MG63 (cell line): Measurements from ENCODE around the gene HUS1B. TPM values are rescaled to one million over a fixed set of nuclear protein-coding genes. Genes with fewer than 3 reads are reported as not detected.
"Not testable (repeated sequence)": the region's sequence is repeated elsewhere in the genome, so short reads cannot be mapped to it uniquely, and the experiment has no call there.

ENCODE experiments used
- DNase-seq: peaks from one replicate; pipeline ENCODE4 v3.0.0-alpha.2; 2020
- H3K27me3 ChIP-seq: fragments of 250-450 bp; sonication (Bioruptor Pico); 2 replicates; pipeline ENCODE4 v1.5.1; 2020; ENCODE audit warnings: mild to moderate bottlenecking, moderate library complexity
- H3K36me3 ChIP-seq: fragments of 250-450 bp; sonication (Bioruptor Pico); 2 replicates; pipeline ENCODE4 v1.5.1; 2020; ENCODE audit warnings: mild to moderate bottlenecking, moderate library complexity
- H3K4me3 ChIP-seq: fragments of 250-450 bp; sonication (Bioruptor Pico); 2 replicates; pipeline ENCODE4 v1.5.1; 2020; ENCODE audit warnings: mild to moderate bottlenecking, moderate library complexity
- H3K9me3 ChIP-seq: fragments of 250-450 bp; sonication (Bioruptor Pico); 2 replicates; pipeline ENCODE4 v1.5.1; 2020; ENCODE audit warnings: mild to moderate bottlenecking, moderate library complexity
- total RNA-seq: library from RNA; depleted of rRNA; stranded (reverse); fragments of >200 nt; shearing (Covaris generic); gene quantifications from 2 replicates; pipeline ENCODE4 v1.2.3, GENCODE V29; 2014; ENCODE audit warnings: low replicate concordance

The HUS1B gene
- total RNA-seq, 1 experiment from 2014 or later, result not detected

GRCh38 chr6:684831-685636, 28.1 kb upstream of the HUS1B start:
- no peaks in the 10 kb centered on the region for H3K27me3 ChIP-seq
- no peak for DNase-seq
- no peaks in the 10 kb centered on the region for H3K36me3 ChIP-seq
- no peak overlapping the region for H3K4me3 ChIP-seq
- H3K9me3 ChIP-seq, result no peaks in the 10 kb centered on the region

DNA sequence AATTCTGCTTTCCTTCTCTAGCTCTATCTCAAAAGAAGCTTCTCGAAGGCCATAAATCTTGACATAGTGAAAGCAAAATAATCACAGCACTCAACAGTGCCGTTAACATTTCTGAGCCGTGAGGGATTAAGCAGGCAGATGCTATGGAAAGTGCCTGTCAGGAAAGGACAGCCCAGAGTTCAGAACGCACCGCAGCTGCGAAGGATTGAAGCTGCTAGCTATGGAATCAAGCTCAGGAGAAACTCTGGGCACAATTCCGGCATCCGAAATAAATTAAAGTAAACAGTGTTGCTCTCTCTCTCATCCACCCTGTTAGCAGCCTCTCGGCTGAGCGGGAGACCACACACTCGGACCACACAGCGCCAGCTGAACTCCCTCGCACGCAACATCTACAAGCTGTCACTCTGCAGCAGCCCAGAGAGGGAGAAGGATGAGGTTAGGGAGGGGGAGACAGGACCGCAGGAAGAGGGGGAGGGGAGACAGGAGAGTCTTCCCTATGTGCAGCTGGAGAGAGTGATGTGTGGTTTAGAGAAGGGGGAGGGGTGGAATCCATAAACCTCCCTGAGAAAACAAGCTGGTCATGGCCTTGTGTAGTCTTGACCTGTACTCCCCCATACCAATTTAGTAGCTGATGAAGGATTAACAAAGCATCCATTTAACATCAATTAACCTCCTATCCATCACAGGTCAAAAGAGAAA, 27.0 kb upstream of the HUS1B start:
- peak; percentile 76 for DNase-seq
- no peaks in the 10 kb centered on the region for H3K27me3 ChIP-seq
- peak overlapping the region; percentile 32 for H3K4me3 ChIP-seq
- H3K36me3 ChIP-seq, result no peaks in the 10 kb centered on the region
- no peaks in the 10 kb centered on the region for H3K9me3 ChIP-seq

GRCh38 chr6:680666-681340, 23.9 kb upstream of the HUS1B start:
- DNase-seq, result peak; percentile 12
- Histone ChIP-seq H3K9me3 (no peaks in the 10 kb centered on the region), H3K36me3 (no peaks in the 10 kb centered on the region), H3K27me3 (no peaks in the 10 kb centered on the region), H3K4me3 (no peak overlapping the region)

GRCh38 chr6:680251-680650, 23.4 kb upstream of the HUS1B start:
- no peak for DNase-seq
- H3K36me3 ChIP-seq, result no peaks in the 10 kb centered on the region
- no peaks in the 10 kb centered on the region for H3K9me3 ChIP-seq
- no peaks in the 10 kb centered on the region for H3K27me3 ChIP-seq
- no peak overlapping the region for H3K4me3 ChIP-seq

DNA sequence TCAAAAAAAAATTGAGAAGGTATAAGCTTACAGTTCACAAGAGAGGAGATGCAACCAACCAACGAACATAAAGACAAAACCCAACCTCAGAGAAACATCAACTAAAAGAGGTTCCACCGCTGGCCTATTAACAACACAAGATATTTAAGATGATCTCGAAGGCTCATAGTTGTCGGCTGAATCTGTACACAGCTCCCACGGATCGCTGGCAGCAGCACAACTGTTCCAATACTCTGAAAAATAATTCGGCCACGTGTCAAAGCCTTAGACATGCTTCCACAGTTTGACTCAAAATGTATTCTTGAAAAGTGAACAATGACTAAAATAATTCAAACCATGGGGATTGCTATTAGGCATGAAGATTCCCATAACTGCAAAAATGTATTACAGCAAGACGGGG, 22.4 kb upstream of the HUS1B start:
- Histone ChIP-seq H3K4me3 (no peak overlapping the region), H3K9me3 (no peaks in the 10 kb centered on the region), H3K27me3 (no peaks in the 10 kb centered on the region), H3K36me3 (no peaks in the 10 kb centered on the region)
- peak; percentile 7 for DNase-seq

DNA sequence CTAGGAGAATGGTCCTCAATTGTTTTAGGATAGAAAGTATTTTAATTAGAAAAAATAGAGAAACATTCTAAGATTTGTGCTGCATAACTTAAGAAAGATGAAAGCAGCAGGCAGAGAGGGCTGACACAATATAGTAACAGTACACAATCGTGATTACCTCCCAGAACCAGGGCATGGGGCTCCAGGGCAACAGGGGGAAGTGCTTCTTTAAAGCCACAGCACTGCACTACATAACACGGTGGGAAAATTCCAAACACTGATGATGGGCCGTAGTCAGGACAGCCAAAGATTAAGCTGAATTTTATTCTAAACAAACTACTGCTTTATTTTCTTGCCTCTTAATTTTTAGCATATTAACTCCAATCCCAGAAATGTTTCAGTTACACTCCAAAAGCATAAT, 21.6 kb upstream of the HUS1B start:
- Histone ChIP-seq H3K9me3 (no peaks in the 10 kb centered on the region), H3K36me3 (no peaks in the 10 kb centered on the region), H3K4me3 (no peak overlapping the region), H3K27me3 (no peaks in the 10 kb centered on the region)
- no peak for DNase-seq

GRCh38 chr6:677919-678318, 21.0 kb upstream of the HUS1B start:
- H3K36me3 ChIP-seq, result no peaks in the 10 kb centered on the region
- no peak overlapping the region for H3K4me3 ChIP-seq
- no peaks in the 10 kb centered on the region for H3K27me3 ChIP-seq
- DNase-seq, result no peak
- no peaks in the 10 kb centered on the region for H3K9me3 ChIP-seq

DNA sequence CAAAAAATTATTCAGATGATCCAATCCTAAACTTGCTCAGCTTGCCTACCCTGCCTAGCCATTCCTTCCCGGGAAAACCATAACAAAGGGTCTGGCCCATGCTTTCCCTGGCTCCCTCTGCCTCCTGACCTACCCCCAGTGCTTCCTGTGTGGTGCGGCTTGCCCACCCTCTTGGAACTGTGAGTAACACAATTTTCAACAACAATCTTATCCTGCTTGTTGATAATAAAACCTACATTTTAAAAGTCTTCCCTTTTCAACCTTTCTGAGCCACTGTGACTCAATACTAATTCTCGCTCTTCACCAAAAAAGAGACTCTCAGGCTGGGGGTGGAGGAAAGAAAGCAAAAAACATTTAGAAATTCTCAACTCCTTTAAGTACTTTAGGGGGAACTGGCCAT, 18.1 kb upstream of the HUS1B start:
- Histone ChIP-seq H3K9me3 (no peaks in the 10 kb centered on the region), H3K4me3 (no peak overlapping the region), H3K27me3 (no peaks in the 10 kb centered on the region), H3K36me3 (no peaks in the 10 kb centered on the region)
- no peak for DNase-seq

GRCh38 chr6:674406-674805, 17.5 kb upstream of the HUS1B start:
- H3K4me3 ChIP-seq, result no peak overlapping the region

GRCh38 chr6:667253-667927, 10.5 kb upstream of the HUS1B start:
- Histone ChIP-seq H3K4me3 (no peak overlapping the region), H3K36me3 (no peaks in the 10 kb centered on the region), H3K9me3 (no peaks in the 10 kb centered on the region), H3K27me3 (no peaks in the 10 kb centered on the region)
- no peak for DNase-seq

More at GRCh38 chr6:674406-674805, 17.5 kb upstream of the HUS1B start:
- no peak for DNase-seq
- Histone ChIP-seq H3K9me3 (no peaks in the 10 kb centered on the region), H3K27me3 (no peaks in the 10 kb centered on the region), H3K36me3 (no peaks in the 10 kb centered on the region)

- no peak overlapping the region for H3K4me3 ChIP-seq
- DNase-seq, result no peak
- no peaks in the 10 kb centered on the region for H3K9me3 ChIP-seq
- H3K36me3 ChIP-seq, result no peaks in the 10 kb centered on the region
- no peaks in the 10 kb centered on the region for H3K27me3 ChIP-seq
Measured at GRCh38 chr6:665403-666267, 8.7 kb upstream of the HUS1B start.

GRCh38 chr6:663788-664187, 6.9 kb upstream of the HUS1B start:
- not testable (repeated sequence) for H3K4me3 ChIP-seq, DNase-seq, H3K27me3 ChIP-seq, H3K36me3 ChIP-seq, H3K9me3 ChIP-seq

DNA sequence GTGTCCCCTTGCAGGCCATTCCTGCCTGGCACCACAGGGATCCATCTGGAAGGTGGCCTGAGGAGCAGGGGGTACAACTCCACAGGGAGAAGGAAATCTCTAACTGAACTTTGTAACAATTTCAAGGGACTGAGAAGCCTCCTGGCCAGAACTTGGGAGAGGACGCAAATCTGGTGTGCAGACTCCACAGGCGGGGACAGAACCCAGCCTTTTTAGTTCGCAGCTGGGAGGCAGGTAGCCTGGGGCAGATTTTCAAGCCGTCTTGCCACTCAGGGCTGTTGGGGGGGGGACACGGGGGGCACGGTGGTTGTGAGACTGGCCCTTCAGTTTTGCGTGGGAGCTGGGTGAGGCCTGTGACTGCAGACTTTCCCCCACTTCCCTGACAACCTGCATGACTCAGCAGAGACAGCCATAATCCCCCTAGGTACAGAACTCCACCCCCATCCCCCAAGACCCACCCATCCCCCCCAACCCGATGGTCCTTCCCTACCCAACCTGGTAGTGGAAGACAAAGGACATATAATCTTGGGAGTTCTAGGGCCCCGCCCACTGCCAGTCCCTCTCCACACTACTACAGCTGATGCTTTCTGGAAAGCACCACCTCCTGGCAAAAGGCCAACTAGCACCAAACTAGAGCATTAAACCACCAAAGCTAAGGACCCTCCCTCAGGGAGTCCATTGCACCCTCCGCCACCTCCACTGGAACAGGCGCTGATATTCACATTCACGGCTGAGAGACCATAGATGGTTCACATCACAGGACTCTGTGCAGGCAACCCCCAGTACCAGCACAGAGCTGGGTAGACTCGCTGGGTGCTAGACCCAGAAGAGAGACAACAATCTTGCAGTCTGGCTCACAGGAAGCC, 3.0 kb upstream of the HUS1B start:
- no peak for DNase-seq
- H3K9me3 ChIP-seq, result no peaks in the 10 kb centered on the region
- H3K27me3 ChIP-seq, result no peaks in the 10 kb centered on the region
- no peaks in the 10 kb centered on the region for H3K36me3 ChIP-seq
- no peak overlapping the region for H3K4me3 ChIP-seq

GRCh38 chr6:658244-658643, 1.3 kb upstream of the HUS1B start:
- Histone ChIP-seq H3K9me3 (no peaks in the 10 kb centered on the region), H3K4me3 (no peak overlapping the region), H3K27me3 (no peaks in the 10 kb centered on the region), H3K36me3 (no peaks in the 10 kb centered on the region)
- DNase-seq, result no peak

- no peaks in the 10 kb centered on the region for H3K36me3 ChIP-seq
- DNase-seq, result no peak
- no peaks in the 10 kb centered on the region for H3K27me3 ChIP-seq
- no peaks in the 10 kb centered on the region for H3K9me3 ChIP-seq
- H3K4me3 ChIP-seq, result no peak overlapping the region
Measured at GRCh38 chr6:657743-658142, 843 bp upstream of the HUS1B start.
